Hematopoietic multipotent progenitor cell treated with erythropoietin and hydrocortisone succinate and interleukin-3 and kit ligand, for 8 days (in vitro differentiated cells): ENCODE results near the gene PCSK6.
A peak's percentile ranks its signal among the peaks of the same experiment; 100 is the strongest.
"Not testable (repeated sequence)": the region's sequence is repeated elsewhere in the genome, so short reads cannot be mapped to it uniquely, and the experiment has no call there.

Source experiments
- DNase-seq: peaks from one replicate; pipeline ENCODE4 v3.0.0-alpha.2; 2015

Gene PCSK6

DNA sequence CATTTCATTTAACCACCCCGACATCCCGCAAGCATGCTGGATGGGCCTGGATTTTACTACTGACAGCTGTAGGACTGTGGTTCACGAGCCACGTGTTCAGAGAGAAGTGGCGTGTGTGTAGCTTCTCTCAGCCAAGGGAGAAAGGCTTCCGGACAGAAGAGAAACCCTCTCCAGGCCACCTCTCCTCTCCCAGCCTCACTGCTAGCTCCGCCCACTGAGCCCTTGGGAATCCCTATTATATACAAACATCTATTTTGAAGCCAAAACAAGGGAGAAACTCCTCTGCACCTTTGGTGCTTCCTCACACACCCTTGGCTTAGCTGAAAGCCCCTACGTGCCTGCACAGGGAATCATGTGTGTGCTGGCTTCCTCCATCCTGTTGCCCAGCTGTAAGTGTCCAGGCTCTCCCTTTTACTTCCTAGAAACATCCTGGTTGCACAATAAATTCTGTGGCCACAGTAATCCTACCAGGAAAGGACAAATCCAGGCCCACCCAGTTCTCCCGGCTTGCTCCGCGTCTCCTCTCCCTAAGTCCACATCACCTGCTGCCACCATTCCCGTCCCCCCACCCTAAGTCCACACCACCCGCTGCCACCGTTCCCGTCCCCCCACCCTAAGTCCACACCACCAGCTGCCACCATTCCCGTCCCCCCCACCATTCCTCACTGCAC lies 30.5 kb downstream of the PCSK6 start:
- no peak for DNase-seq

DNA sequence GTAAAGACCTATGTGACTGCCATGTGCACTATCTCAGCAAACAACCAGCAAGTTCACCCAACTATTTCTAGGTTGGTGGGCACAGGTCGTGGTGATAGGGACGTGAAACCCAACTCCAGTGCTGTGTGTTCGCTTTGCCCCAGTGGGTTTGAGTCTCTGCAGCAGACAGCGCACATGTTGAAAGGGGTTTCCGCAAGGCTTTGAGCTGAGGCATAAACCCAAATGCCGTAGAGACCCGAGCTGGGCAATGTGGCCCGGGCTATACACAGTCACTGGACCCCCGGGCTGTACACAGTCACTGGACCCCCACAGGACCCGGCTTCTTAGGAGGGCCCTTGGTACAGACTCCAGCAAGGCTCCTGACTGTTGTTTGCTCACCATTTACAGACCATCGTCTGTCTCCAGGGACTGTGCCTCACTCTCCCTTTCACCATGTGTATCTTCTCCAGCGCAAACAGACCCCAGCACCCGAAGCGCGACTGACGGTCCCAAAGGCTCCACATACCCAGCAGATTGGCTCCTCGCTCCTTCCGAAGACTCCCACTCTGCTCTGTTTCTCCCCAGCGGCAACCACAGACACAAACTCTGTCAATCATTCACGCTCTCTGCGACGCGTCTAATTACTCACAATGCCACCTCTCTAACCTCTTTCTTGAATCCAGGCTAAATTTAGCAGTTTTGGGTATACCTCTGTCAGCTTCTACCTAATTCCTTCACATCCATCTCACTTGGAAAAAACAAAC lies 31.2 kb downstream of the PCSK6 start:
- no peak for DNase-seq

GRCh38 chr15:101457696-101458095 lies 31.8 kb downstream of the PCSK6 start:
- no peak for DNase-seq

DNA sequence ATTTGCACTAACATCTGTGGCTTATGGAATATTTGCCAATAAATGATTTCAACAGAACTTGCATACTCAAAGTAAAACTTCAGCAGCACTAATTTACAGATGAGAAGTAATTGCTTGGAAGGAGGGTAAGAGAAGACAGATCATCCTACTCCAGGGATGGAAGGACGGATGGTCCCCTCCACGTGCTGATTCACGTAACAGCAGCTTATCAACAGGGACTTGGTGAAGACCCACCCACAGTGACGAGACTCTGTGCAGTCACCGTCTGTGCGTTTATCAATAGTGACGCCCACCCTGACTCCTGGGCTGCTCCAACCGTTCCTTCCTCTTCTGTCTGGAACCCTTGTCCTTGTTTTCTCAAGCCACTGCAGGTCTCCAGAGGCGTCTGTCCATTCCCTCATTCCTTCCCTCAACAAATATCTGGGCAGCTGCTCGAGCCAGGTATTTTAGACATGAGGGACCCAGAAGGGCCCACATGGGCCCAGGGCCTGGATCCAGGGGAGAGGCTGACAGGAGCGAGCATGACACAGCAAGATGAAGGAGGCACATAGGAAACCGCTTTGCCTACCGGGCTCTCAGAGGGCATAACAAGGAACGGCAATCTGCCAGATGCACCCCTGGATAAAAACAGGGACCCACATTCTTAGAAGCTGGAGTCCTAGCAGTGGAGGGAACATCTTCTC lies 33.3 kb downstream of the PCSK6 start:
- peak; percentile 87 for DNase-seq

DNA sequence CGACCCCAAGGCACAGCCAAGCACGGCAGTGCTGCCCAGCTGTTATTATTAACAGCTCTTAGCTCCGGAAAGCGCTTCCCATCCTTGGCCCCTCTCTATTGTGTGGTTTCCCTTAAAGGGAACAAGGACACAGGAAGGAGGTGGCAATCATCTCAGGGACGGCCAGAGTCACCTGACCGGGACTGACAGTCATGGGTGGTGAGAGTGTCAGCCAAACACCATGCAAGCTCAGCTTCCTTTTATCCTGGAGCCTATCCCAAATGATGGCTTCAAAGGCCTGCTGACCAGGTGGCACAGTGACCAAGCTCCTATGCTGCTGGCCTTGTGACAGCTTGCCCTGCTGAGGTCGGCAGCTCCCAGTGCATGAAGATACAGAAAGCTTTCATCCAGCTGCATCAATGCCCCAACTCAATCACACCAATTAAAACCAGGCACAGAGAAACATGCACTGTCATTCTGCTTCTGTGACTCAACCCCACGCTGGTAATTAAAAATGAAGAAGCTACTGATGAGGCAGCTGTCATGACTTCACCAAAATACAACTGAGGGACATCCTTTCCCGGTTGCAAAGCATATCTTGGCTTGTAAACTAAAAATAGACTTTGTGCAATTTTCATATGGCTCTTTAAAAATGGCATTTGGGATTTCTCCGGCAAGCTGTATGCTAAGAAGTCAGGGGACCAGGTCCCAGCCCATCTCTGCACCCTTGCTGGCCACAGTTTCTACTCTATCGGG lies 34.0 kb downstream of the PCSK6 start:
- peak; percentile 78 for DNase-seq

DNA sequence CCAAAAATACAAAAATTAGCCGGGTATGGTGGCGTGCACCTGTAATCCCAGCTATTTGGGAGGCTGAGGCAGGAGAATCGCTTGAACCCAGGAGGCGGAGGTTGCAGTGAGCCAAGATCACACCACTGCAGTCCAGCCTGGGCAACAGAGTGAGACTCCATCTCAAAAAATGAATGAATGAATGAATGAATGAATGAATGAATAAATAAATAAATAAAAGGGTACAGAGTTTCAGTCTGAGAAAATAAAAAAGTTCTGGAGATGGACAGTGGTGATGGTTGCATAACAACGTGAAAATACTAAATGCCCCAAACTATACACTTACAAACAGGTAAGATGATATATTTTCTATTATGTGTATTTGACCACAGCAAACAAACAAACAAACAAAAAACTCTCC lies 34.7 kb downstream of the PCSK6 start:
- DNase-seq = not testable (repeated sequence)

- DNase-seq = no peak
Measured at GRCh38 chr15:101454365-101454764, 35.1 kb downstream of the PCSK6 start.

DNA sequence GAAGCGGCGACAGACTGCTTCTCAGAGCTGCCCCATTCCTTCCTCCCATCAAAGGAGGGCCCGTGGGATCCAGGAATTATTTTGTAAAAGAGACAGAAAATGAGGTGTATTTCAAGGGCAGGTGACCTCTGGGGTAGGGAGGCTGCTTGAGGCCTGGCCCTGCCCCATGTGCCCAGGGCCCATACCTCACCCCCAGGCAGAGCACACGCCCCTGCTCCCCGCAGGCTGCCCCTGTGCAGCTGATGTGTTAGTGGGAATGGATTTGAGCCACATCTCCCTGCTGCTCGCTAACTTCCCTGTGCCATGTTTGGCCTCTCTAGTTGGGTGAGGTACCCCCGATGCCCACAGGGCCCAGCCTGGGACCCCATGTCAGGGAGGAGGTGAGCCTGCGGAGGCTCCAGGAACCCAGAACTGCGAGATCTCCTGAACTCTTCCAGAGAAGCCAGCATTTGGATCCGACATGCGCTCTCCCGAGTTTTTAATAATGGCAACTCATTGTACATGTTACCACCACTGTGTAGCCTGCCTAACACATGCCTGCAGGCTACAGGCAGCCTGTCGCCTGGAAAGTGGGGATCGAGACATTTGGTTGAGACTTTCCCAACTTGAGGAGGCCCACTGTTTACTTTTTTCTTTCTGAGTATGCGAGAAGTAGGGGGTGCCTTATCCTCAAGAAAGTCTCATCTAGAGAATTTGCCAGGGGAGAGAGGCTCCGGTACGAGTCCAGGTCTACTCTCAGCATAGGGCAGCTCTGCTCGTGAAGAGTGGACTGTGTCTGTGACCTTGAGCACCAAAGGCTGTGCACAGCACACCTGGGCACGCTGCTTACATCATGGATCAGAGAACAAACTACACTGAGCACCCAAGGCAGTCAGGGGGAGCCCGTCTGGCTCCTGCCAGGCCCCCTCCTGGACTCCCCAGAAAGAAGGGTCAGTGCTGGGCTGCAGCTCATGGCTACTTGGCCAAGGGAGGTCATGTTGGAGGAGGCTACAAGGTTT lies 36.1 kb downstream of the PCSK6 start:
- no peak for DNase-seq

DNA sequence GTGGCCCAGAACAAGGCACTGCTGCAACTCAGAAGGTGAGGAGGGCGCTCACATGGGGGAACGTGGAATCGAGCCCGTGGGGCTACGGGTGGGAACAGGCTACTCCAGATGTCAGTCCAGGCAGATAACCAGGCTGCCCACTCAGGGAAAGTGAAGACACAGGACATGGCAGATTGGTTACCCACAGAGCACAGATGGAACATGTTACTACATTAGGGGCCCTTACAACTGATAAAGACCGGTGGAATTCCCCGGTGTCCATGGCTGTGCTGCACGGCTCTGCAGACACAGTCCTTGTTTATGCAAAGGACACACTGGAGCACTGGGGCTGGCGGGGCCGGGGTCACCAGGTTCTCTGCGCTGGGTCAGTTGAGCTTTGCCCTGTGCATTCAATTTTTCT lies 36.9 kb downstream of the PCSK6 start:
- peak; percentile 51 for DNase-seq

GRCh38 chr15:101451846-101452245 lies 37.7 kb downstream of the PCSK6 start:
- no peak for DNase-seq

DNA sequence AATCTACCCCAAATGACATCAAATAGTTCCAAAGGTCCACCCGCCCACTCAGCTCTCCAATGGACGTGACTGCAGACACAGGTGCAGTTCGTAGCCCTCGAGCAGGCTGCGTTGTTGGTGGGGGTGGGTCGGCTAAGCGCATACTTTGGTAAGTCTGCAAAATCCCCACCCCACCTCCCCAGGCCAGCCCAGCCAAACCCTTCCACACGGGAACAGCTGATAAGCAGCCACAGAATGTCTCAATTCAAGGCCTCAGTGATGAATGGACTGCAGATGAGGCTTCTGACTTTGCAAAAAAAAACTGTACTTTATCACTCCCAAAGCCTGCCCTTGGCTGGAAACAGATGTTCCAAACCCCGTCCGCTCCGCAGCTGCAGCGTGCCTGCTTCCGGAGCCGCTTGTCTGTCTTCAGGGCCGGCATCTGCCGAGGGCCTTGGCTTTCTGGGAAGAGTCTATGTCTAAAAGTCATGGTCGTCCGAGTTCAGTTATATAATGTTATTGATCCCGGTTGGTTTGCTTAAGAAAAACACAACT lies 38.2 kb downstream of the PCSK6 start:
- peak; percentile 98 for DNase-seq

- no peak for DNase-seq
Measured at GRCh38 chr15:101450403-101451265, 38.9 kb downstream of the PCSK6 start.

DNA sequence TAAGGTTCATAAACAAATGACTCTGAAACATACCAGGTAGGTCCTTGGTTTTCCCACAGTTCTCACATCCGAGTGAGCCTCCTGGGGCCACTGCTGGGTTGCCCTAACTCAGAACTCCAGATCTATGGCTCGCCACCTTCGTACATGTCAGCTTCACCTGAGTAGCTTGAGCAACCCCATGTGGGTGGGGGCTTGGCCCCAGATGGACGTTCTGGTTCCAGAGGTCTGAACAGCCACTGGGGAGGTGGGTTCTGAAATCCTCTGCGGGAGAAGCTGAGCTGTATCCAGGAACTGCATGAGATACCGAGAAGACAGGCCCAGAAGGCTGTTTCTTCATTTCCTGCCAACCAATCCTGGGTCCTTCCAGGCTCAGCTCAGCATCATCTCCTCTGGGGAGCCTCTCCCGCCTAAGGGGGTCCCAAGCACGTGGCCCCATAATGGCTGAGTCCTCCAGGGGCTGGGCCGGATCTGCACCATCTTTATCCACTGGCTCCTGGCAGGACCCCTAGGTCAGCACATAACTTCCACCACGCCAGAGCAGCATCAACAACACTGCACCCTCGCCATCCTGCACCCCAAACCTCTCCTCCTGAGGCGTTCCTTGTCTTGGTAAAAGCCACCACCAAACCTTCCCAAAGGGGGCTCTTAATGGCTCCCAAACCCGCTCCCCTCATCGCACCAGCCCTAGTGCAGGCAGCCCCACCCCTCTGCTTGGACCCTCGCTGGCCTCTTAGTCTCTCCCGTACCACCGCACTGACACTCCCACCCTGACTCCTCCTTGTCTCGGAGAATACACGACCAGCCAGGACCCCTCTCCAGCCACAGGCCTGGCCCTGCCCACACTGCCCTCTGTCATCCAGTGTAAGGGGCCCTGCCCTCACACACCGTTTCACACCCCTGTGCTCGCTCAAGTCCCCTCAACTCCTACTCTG lies 39.8 kb downstream of the PCSK6 start:
- no peak for DNase-seq

DNA sequence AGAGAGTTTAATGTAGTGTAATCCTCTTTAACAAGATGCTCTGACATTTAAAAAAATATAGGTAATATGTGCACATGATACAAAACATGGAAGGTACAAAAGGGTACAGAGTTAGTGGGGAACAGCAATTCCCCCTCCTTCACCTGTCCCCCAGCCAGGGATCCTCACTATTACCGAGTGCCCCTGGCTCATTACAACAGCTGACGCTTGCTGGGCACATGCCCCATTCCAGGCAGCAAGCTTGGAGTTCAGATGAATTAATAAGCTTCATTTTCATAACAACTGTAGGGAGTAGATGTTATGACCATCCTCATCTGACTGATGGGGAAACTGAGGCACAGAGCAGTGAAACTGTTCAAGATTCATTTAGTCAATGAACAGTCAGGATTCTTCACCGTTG lies 41.2 kb downstream of the PCSK6 start:
- no peak for DNase-seq

- DNase-seq = no peak
Measured at GRCh38 chr15:101447561-101448071, 41.9 kb downstream of the PCSK6 start.

DNA sequence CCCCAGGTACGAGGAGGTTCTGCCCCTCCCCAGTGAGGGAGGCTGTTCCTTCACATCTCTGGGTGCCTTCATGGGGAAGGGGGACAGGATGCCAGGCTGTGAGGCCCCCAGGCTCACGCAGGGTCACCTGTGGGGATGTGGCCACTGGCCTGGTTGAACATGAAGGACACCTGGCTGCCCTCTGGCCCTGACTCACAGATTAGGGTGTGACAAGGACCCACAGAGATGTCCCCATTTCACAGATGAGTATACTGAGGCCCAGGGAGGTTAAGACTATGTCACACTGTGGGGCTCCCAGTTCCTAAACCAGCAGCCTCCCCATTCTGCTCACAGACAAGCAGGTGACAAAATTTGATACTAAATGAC lies 42.4 kb downstream of the PCSK6 start:
- no peak for DNase-seq

- DNase-seq = no peak
Measured at GRCh38 chr15:101446518-101447167, 42.9 kb downstream of the PCSK6 start.

- DNase-seq = peak; percentile 63
Measured at GRCh38 chr15:101445562-101446517, 43.7 kb downstream of the PCSK6 start.
